Upper lobe of left lung (tissue), 6 donors: ENCODE data around the gene GPS2. TPM values are rescaled to one million over a fixed set of nuclear protein-coding genes. Genes with fewer than 3 reads are reported as not detected.

Source experiments
- ATAC-seq, 2 donors: fragments of 200-7000 bp; cut with Tn5 transposase; one replicate each; pipeline ENCODE4 v1.9.1; 2022; ENCODE audit warnings: mild to moderate bottlenecking in 2 of 2, moderate library complexity in 2 of 2; ENCODE audit not compliant: low FRiP score in 2 of 2
- DNase-seq, 2 donors: peaks; one replicate each; pipeline ENCODE4 v3.0.0-alpha.2; 2019 to 2020
- H3K27ac ChIP-seq, 4 donors: fragments of 200-600 bp; sonication (generic); one replicate each; pipeline ENCODE4 v1.5.1; 2016 to 2019
- H3K27me3 ChIP-seq, 4 donors: fragments of 200-600 bp; sonication (generic); one replicate each; pipeline ENCODE4 v1.5.1; 2017 to 2019
- H3K36me3 ChIP-seq, 4 donors: fragments of 200-600 bp; sonication (generic); one replicate each; pipeline ENCODE4 v1.5.1; 2016 to 2019
- H3K4me1 ChIP-seq, 4 donors: fragments of 200-600 bp; sonication (generic); one replicate each; pipeline ENCODE4 v1.5.1; 2018 to 2019
- H3K4me3 ChIP-seq, 4 donors: fragments of 200-600 bp; sonication (generic); one replicate each; pipeline ENCODE4 v1.5.1; 2017 to 2019; ENCODE audit warnings: mild to moderate bottlenecking in 2 of 4, moderate library complexity in 1 of 4
- H3K9me3 ChIP-seq, 4 donors: fragments of 200-600 bp; sonication (generic); one replicate each; pipeline ENCODE4 v1.5.1; 2018 to 2019
- CTCF ChIP-seq, 6 experiments: fragments of 450-650 bp in 4 of 6; fragments of 200-600 bp in 2 of 6; sonication (generic) in 2 of 6; IDR thresholded peaks; one replicate each; pipeline ENCODE4 v1.5.1; 2016 to 2019; ENCODE audit warnings: antibody characterized with exemption in 6 of 6
- EP300 ChIP-seq, 4 donors: sonication (generic); formaldehyde crosslinking; IDR thresholded peaks; one replicate each; pipeline ENCODE4 v1.5.1; 2017; ENCODE audit warnings: antibody characterized with exemption in 4 of 4, control low read depth in 2 of 4
- POLR2A ChIP-seq, 4 donors: fragments of 450-650 bp; IDR thresholded peaks; one replicate each; pipeline ENCODE4 v1.5.1; 2016 to 2017; ENCODE audit warnings: antibody characterized with exemption in 4 of 4, mild to moderate bottlenecking in 2 of 4
- POLR2AphosphoS5 ChIP-seq, 2 donors: sonication (generic); formaldehyde crosslinking; IDR thresholded peaks; one replicate each; pipeline ENCODE4 v1.5.1; 2017; ENCODE audit warnings: antibody characterized with exemption in 2 of 2
- WGBS, 2 donors: methylation state at CpG; one replicate each; pipeline ENCODE4 v1.1.5; 2017 to 2018; 5-methylcytosine and 5-hydroxymethylcytosine counted together
- total RNA-seq, 6 donors: library from RNA; depleted of rRNA in 4 of 6; stranded (reverse); fragments of >200 nt in 4 of 6; gene quantifications; one replicate each; pipeline versions ENCODE4 v1.1.0 to v1.2.1, GENCODE V29; 2016 to 2021
- donor health status: DM: no; HTN: no; CAD: no; lungs with moderate emphysema.
- donor health status: DM: no; HTN: yes; CAD: no; lungs with severe emphysema.

Gene GPS2
- total RNA-seq, 6 donors from 2014 or later: 55.2 to 109 (median 95.7) TPM

GRCh38 chr17:7354262-7354843, 39.2 kb upstream of the GPS2 start:
- Histone ChIP-seq H3K27me3 (no peaks in the 10 kb centered on the region), H3K9me3 (no peaks in the 10 kb centered on the region), H3K27ac (peak overlapping the region in 2 of 4 donors; percentile 44 to 95), H3K4me1 (peaks cover 36 to 57% (median 42%) of the 10 kb centered on the region in 4 donors), H3K36me3 (no peaks in the 10 kb centered on the region), H3K4me3 (no peak overlapping the region)
- DNase-seq: no peak
- TF ChIP-seq CTCF (IDR thresholded peaks at IDR 0.05) (no peak), EP300 (IDR thresholded peaks at IDR 0.05) (no peak), POLR2A (IDR thresholded peaks at IDR 0.05) (no peak), POLR2AphosphoS5 (IDR thresholded peaks at IDR 0.05) (no peak)
- no peak for ATAC-seq
- 76 to 78% methylated on average over 7 to 9 of the region's 9 CpGs for WGBS, 2 donors

- ATAC-seq: no peak
- Histone ChIP-seq H3K4me3 (peak overlapping the region in 3 of 4 donors; percentile 65 to 88 (median 69)), H3K9me3 (no peaks in the 10 kb centered on the region), H3K4me1 (peaks cover 36 to 60% (median 46%) of the 10 kb centered on the region in 4 donors), H3K36me3 (no peaks in the 10 kb centered on the region), H3K27me3 (no peaks in the 10 kb centered on the region), H3K27ac (peak overlapping the region in 3 of 4 donors; percentile 95 to 99 (median 95))
- 92 to 96% methylated on average over 14 to 37 of the region's 37 CpGs for WGBS, 2 donors
- peak in 1 of 2 donors; percentile 76 for DNase-seq
- no peak for TF ChIP-seq EP300 (IDR thresholded peaks at IDR 0.05)
- TF ChIP-seq POLR2A (IDR thresholded peaks at IDR 0.05): no peak
- no peak for TF ChIP-seq POLR2AphosphoS5 (IDR thresholded peaks at IDR 0.05)
- no peak for TF ChIP-seq CTCF (IDR thresholded peaks at IDR 0.05)
Measured at GRCh38 chr17:7352910-7353635, 37.9 kb upstream of the GPS2 start.

- DNase-seq: no peak
- Histone ChIP-seq H3K9me3 (no peaks in the 10 kb centered on the region), H3K36me3 (no peaks in the 10 kb centered on the region), H3K4me3 (peak overlapping the region; percentile 65 to 88 (median 68)), H3K27me3 (no peaks in the 10 kb centered on the region), H3K27ac (peak overlapping the region; percentile 95 to 99 (median 96)), H3K4me1 (peaks cover 36 to 60% (median 46%) of the 10 kb centered on the region in 4 donors)
- TF ChIP-seq CTCF (IDR thresholded peaks at IDR 0.05) (peak in 3 of 6 experiments; percentile 32 to 49 (median 32)), EP300 (IDR thresholded peaks at IDR 0.05) (no peak)
- WGBS, 2 donors: 20% methylated on average over 10 of the region's 10 CpGs
- ATAC-seq: no peak
Measured at GRCh38 chr17:7352503-7352889, 37.3 kb upstream of the GPS2 start.

- Histone ChIP-seq H3K27ac (peak within 1 kb of the TSS; percentile 95 to 99 (median 96)), H3K4me3 (peak within 1 kb of the TSS; percentile 65 to 88 (median 68)), H3K4me1 (peaks cover 36 to 60% (median 46%) of the 10 kb centered on the region in 4 donors), H3K36me3 (peaks cover 0 to 3% (median 0%) of the 10 kb centered on the region in 4 donors), H3K27me3 (no peaks in the 10 kb centered on the region), H3K9me3 (no peaks in the 10 kb centered on the region)
- peak; percentile 93 to 99 for DNase-seq
- peak in 1 of 4 donors; percentile 14 for TF ChIP-seq EP300 (IDR thresholded peaks at IDR 0.05)
- TF ChIP-seq POLR2A (IDR thresholded peaks at IDR 0.05): peak in 2 of 4 donors; percentile 13 to 81
- TF ChIP-seq POLR2AphosphoS5 (IDR thresholded peaks at IDR 0.05): peak; percentile 61 to 87
- peak in 3 of 6 experiments; percentile 33 to 69 (median 62) for TF ChIP-seq CTCF (IDR thresholded peaks at IDR 0.05)
- 0% methylated on average over 3 to 5 of the region's 91 CpGs for WGBS, 2 donors
- ATAC-seq: peak; percentile 82 to 90
Measured at GRCh38 chr17:7351665-7352502, 36.7 kb upstream of the GPS2 start, which contains the start of gene KCTD11. Gene KCTD11, plus strand, starts transcription at chr17:7352162.
